Esophagus muscularis mucosa (tissue), 4 donors: ENCODE data around the gene LSM10. TPM values are rescaled to one million over a fixed set of nuclear protein-coding genes. Genes with fewer than 3 reads are reported as not detected.

ENCODE experiments used
- DNase-seq: peaks from one replicate; pipeline ENCODE4 v3.0.0-alpha.2; 2017; ENCODE audit errors: extremely low spot score
- H3K27ac ChIP-seq, 4 donors: fragments of 200-600 bp; sonication (generic); replicated peaks in 1 of 4; 1 replicate in 3 of 4; 2 replicates in 1 of 4; pipeline ENCODE4 v1.5.1; 2016 to 2019; ENCODE audit warnings: mild to moderate bottlenecking in 1 of 4
- H3K27me3 ChIP-seq, 4 donors: fragments of 200-600 bp; sonication (generic); one replicate each; pipeline versions ENCODE4 v1.5.1 to v1.6.0; 2016 to 2019
- H3K36me3 ChIP-seq, 4 donors: fragments of 200-600 bp; sonication (generic); one replicate each; pipeline ENCODE4 v1.5.1; 2016 to 2019
- H3K4me1 ChIP-seq, 4 donors: fragments of 200-600 bp; sonication (generic); one replicate each; pipeline ENCODE4 v1.5.1; 2016 to 2019
- H3K4me3 ChIP-seq, 4 donors: fragments of 200-600 bp; sonication (generic); 1 replicate in 2 of 4; 2 replicates in 2 of 4; pipeline ENCODE4 v1.5.1; 2016 to 2019; ENCODE audit warnings: mild to moderate bottlenecking in 4 of 4, moderate library complexity in 1 of 4
- H3K9me3 ChIP-seq, 4 donors: fragments of 200-600 bp; sonication (generic); 1 replicate in 3 of 4; 2 replicates in 1 of 4; pipeline ENCODE4 v1.5.1; 2016 to 2019
- EP300 ChIP-seq: sonication (generic); formaldehyde crosslinking; IDR thresholded peaks from one replicate; pipeline ENCODE4 v1.6.1; 2017; ENCODE audit warnings: antibody characterized with exemption
- POLR2A ChIP-seq: fragments of 450-650 bp; IDR thresholded peaks from one replicate; pipeline ENCODE4 v1.6.1; 2017; ENCODE audit warnings: antibody characterized with exemption, moderate library complexity, mild to moderate bottlenecking, low read depth
- POLR2AphosphoS5 ChIP-seq, 2 donors: sonication (generic); formaldehyde crosslinking; IDR thresholded peaks; one replicate each; pipeline ENCODE4 v1.6.1; 2017; ENCODE audit warnings: antibody characterized with exemption in 2 of 2
- WGBS: methylation state at CpG from one replicate; pipeline ENCODE4 v1.1.5; 2018; 5-methylcytosine and 5-hydroxymethylcytosine counted together
- intact Hi-C: fragments of 100-400 bp; cut with DNase I; formaldehyde crosslinking; loops from one replicate; pipeline ENCODE4 v1.15.1; 2023
- total RNA-seq, 4 donors: library from RNA; depleted of rRNA; stranded (reverse); fragments of >200 nt; gene quantifications; one replicate each; pipeline versions ENCODE4 v1.1.0 to v1.2.1, GENCODE V29; 2016
- TF ChIP-seq, protein P1 (sequence below), 3 experiments: fragments of 200-600 bp in 2 of 3; fragments of 450-650 bp in 1 of 3; sonication (generic) in 2 of 3; IDR thresholded peaks; one replicate each; pipeline ENCODE4 v1.5.1; 2017 to 2019; ENCODE audit warnings: antibody characterized with exemption in 3 of 3, mild to moderate bottlenecking in 2 of 3, moderate library complexity in 1 of 3

Gene LSM10
- total RNA-seq, 4 donors from 2014 or later = 42.2 to 64.5 (median 59.5) TPM

GRCh38 chr1:36354486-36354885, 43.2 kb downstream of the LSM10 start:
- H3K36me3 ChIP-seq = peaks cover 36 to 90% (median 82%) of the 10 kb centered on the region in 4 donors
- no peak for DNase-seq

GRCh38 chr1:36352910-36353878, 44.5 kb downstream of the LSM10 start:
- WGBS = 73% methylated on average over 11 of the region's 15 CpGs
- DNase-seq = no peak
- intact Hi-C loops = no loop called here

More at GRCh38 chr1:36354486-36354885, 43.2 kb downstream of the LSM10 start:
- TF ChIP-seq EP300 = no peak
- TF ChIP-seq, protein P1, sequence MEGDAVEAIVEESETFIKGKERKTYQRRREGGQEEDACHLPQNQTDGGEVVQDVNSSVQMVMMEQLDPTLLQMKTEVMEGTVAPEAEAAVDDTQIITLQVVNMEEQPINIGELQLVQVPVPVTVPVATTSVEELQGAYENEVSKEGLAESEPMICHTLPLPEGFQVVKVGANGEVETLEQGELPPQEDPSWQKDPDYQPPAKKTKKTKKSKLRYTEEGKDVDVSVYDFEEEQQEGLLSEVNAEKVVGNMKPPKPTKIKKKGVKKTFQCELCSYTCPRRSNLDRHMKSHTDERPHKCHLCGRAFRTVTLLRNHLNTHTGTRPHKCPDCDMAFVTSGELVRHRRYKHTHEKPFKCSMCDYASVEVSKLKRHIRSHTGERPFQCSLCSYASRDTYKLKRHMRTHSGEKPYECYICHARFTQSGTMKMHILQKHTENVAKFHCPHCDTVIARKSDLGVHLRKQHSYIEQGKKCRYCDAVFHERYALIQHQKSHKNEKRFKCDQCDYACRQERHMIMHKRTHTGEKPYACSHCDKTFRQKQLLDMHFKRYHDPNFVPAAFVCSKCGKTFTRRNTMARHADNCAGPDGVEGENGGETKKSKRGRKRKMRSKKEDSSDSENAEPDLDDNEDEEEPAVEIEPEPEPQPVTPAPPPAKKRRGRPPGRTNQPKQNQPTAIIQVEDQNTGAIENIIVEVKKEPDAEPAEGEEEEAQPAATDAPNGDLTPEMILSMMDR (IDR thresholded peaks at IDR 0.05) = no peak
- no peak for TF ChIP-seq POLR2A
- TF ChIP-seq POLR2AphosphoS5 (IDR thresholded peaks at IDR 0.05) = no peak
- WGBS = 88% methylated on average over 11 of the region's 11 CpGs
- H3K27ac ChIP-seq = no peak overlapping the region
- H3K27me3 ChIP-seq = no peaks in the 10 kb centered on the region
- H3K4me1 ChIP-seq = peaks cover 24 to 41% (median 37%) of the 10 kb centered on the region in 4 donors
- H3K4me3 ChIP-seq = no peak overlapping the region
- intact Hi-C loops = no loop called here
- no peaks in the 10 kb centered on the region for H3K9me3 ChIP-seq

GRCh38 chr1:36352125-36352909, 45.4 kb downstream of the LSM10 start:
- intact Hi-C loops = no loop called here
- Histone ChIP-seq H3K9me3 (no peaks in the 10 kb centered on the region), H3K4me3 (no peak overlapping the region), H3K27me3 (no peaks in the 10 kb centered on the region), H3K36me3 (peaks cover 33 to 87% (median 81%) of the 10 kb centered on the region in 4 donors), H3K4me1 (peaks cover 28 to 46% (median 42%) of the 10 kb centered on the region in 4 donors), H3K27ac (peak overlapping the region; percentile 66 to 78 (median 68))
- no peak for TF ChIP-seq POLR2AphosphoS5 (IDR thresholded peaks at IDR 0.05)
- no peak for TF ChIP-seq EP300
- TF ChIP-seq POLR2A = no peak
- TF ChIP-seq, protein P1 (IDR thresholded peaks at IDR 0.05) = no peak
- WGBS = 78% methylated on average over 13 of the region's 13 CpGs
- DNase-seq = no peak

More at GRCh38 chr1:36352910-36353878, 44.5 kb downstream of the LSM10 start:
- Histone ChIP-seq H3K4me3 (no peak overlapping the region), H3K9me3 (no peaks in the 10 kb centered on the region), H3K4me1 (peaks cover 28 to 46% (median 42%) of the 10 kb centered on the region in 4 donors), H3K36me3 (peaks cover 36 to 87% (median 81%) of the 10 kb centered on the region in 4 donors), H3K27me3 (no peaks in the 10 kb centered on the region), H3K27ac (peak overlapping the region in 1 of 4 donors; percentile 66)
- no peak for TF ChIP-seq POLR2AphosphoS5 (IDR thresholded peaks at IDR 0.05)
- TF ChIP-seq, protein P1 (IDR thresholded peaks at IDR 0.05) = no peak
- no peak for TF ChIP-seq POLR2A
- TF ChIP-seq EP300 = no peak

DNA sequence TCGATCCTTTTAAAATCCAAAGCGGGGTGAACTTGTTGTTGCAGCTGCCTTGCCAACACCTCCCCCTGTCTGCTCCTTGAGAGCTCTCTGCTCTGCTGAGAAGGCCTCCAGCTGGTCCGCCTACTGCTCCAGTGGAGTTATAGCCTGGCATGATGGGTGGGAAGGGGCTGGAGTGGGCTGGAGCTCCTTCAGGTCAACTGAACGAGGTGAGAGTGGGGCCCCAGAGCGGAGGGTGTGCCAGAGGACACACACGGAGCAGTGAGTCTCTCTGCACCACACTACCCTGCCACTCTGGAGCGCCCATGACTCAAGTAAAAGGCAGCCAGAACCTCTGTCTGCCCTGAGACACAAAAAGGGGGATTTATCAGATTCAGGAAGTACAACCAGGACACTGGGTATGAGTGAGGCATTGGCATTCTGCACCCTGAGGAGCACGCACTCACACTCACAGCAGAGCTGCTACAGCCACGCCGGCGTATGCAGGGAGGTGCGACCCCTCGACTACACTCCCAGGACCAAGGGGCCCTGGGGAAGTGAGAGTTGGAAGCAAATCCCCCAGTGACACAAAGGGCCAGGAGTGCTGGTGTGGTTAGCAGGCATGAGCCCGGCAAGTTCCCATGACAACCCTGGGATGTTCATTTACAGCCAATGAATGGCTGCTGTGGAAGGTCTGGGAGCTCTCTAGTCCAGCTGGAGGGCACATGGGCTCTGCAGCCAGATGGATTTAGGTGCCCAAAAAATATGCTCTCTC, 46.3 kb downstream of the LSM10 start:
- intact Hi-C loops = loop anchor here (2.0 kb wide), 1 partner anchor 59 kb away; no protein-coding TSS in a partner anchor
- no peak for DNase-seq
- H3K4me1 ChIP-seq = peaks cover 28 to 46% (median 42%) of the 10 kb centered on the region in 4 donors
- H3K36me3 ChIP-seq = peaks cover 39 to 89% (median 82%) of the 10 kb centered on the region in 4 donors
- H3K27ac ChIP-seq = peak overlapping the region; percentile 66 to 78 (median 68)
- H3K4me3 ChIP-seq = peak overlapping the region in 1 of 4 donors; percentile 6
- TF ChIP-seq, protein P1 (IDR thresholded peaks at IDR 0.05) = peak in 1 of 3 experiments; percentile 22
- TF ChIP-seq POLR2AphosphoS5 (IDR thresholded peaks at IDR 0.05) = no peak
- WGBS = 40% methylated on average over 6 of the region's 14 CpGs
- no peaks in the 10 kb centered on the region for H3K27me3 ChIP-seq
- H3K9me3 ChIP-seq = no peaks in the 10 kb centered on the region
